ENCODE results near the gene DOCK2.

DOCK2 gene

DNA sequence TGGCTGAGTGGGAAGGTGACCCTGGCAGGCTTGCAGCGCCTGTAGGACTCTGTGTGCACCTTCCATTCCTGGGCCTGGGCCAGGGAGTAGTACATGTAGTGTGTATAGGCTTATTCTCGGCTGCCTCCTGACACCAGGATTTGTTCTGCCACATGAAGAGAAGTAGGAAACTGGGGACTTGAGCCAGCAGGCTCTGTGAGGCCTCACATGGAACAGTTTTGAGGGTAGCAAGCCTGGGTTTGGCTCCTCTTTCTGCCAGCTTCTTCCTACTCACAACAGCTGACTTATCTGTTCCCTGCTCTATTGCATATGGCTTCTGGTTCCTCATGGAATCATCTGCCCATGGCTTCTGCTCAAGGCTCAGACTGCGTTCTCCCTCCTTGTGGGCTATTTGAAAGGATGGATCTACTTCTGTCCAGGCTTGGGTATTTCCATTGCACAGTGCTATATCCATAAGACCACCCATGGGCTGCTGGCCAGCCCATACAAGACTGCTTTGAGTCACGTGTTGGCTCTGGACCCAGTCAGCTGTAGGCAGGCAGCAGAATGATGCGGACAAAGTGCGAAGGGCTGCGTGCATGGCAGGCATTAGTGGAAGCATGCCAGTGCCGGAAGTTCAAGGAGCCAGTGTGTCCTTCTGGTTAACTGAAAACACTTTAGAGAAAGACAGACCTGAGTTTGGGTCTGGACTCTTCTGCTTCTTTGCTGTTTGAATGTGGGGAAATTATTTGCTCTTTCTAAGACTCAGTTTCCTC, 354.2 kb downstream of the DOCK2 start:
- DNase-seq (ENCODE audit: extremely low spot score) = no peak
- TF ChIP-seq CTCF (IDR thresholded peaks at IDR 0.05; ENCODE audit: control extremely low read depth, extremely low read depth, low read depth, missing control alignments) = no peak
- CTCF ChIA-PET = interaction anchor here (1.0 to 1.3 kb wide), 2 partner anchors 11 to 241 kb away, joined by 3 to 7 read pairs; partner anchors contain the start of gene INSYN2B
- POLR2A ChIA-PET = no interaction called here

DNA sequence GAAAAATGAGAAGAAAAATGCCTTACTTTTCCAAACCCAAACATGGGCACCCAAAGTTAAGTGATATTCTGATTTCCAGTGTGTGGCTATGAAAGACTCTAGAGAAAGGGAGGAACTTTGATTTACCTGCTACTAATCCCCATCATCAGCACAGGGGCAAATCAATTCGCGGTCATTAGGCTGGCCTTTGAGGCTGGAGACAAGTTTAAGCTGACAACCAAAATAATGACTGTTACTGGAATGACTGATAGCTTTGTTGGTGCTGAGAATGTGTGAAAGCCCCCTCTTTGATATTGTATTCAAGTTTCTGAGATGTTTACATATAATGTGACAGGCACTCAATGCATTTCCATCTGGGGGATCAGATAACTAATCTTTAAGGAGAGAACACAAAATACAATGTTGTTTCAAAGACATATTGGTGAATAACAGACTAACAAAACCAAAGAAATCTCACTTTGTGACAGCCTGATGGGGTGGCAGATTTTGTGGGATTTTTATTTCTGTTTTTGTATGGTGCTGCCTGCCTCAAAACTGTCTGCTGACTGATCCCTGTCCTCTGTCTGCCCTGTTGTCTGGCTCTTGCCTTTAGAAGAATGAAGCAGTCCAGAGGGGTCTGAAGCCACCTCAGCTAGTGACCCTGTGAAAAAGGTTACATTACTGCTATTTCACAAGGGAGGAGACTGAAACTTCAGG, 355.9 kb downstream of the DOCK2 start:
- ChIA-PET POLR2A (no interaction called here), CTCF (no interaction called here)
- no peak for DNase-seq (ENCODE audit: extremely low spot score)
- TF ChIP-seq CTCF (IDR thresholded peaks at IDR 0.05; ENCODE audit: control extremely low read depth, extremely low read depth, low read depth, missing control alignments) = no peak

DNA sequence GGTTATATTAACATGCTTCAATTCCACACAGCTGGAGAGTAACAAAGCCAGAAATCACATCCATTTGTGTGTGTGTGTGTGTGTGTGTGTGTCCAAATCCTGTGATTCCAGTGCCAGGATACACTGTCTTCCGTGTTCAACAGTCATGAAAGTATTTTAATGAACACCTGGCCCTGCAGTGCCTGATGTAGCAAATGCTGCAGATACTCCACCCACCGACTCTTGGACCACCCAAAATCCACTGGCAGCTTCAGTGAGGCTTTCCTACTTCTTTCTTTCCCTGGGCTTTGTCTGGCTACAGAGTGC, 356.4 kb downstream of the DOCK2 start:
- CTCF ChIA-PET = no interaction called here
- POLR2A ChIA-PET = no interaction called here
- TF ChIP-seq CTCF (IDR thresholded peaks at IDR 0.05; ENCODE audit: control extremely low read depth, extremely low read depth, low read depth, missing control alignments) = no peak
- DNase-seq (ENCODE audit: extremely low spot score) = no peak

DNA sequence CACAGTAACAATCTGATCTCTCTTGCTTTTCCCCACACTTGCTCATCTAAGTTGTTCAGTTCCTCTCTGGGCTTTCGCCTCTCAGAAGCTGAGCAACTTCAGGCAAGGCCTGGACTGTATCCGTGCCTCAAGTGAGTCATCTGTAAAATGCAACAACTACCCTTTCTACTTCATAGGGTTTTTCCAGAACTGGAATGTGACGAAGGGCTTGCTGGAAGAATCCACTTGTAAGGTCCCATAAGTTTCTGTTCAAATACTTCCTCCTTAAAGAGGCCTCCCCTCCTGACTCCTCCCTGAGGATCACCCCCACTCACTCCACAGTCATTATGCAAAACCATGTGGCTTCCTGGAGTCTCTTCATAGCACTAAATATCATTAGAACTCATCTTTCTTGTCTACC, 360.7 kb downstream of the DOCK2 start:
- no peak for DNase-seq (ENCODE audit: extremely low spot score)
- POLR2A ChIA-PET = no interaction called here
- CTCF ChIA-PET = no interaction called here
- TF ChIP-seq CTCF (IDR thresholded peaks at IDR 0.05; ENCODE audit: control extremely low read depth, extremely low read depth, low read depth, missing control alignments) = no peak

GRCh38 chr5:169999621-170000020, 362.5 kb downstream of the DOCK2 start:
- ChIA-PET POLR2A (no interaction called here), CTCF (no interaction called here)
- no peak for TF ChIP-seq CTCF (IDR thresholded peaks at IDR 0.05; ENCODE audit: control extremely low read depth, extremely low read depth, low read depth, missing control alignments)
- no peak for DNase-seq (ENCODE audit: extremely low spot score)

GRCh38 chr5:170000155-170000554, 363.1 kb downstream of the DOCK2 start:
- no peak for TF ChIP-seq CTCF (IDR thresholded peaks at IDR 0.05; ENCODE audit: control extremely low read depth, extremely low read depth, low read depth, missing control alignments)
- DNase-seq (ENCODE audit: extremely low spot score) = no peak
- POLR2A ChIA-PET = no interaction called here
- CTCF ChIA-PET = no interaction called here

Data from GM10248 (cell line).